ENCODE results near the gene DESI2.
"Not testable (repeated sequence)": the region's sequence is repeated elsewhere in the genome, so short reads cannot be mapped to it uniquely, and the experiment has no call there.

The DESI2 gene

GRCh38 chr1:244654108-244655038, 1.4 kb downstream of the DESI2 start:
- in situ Hi-C loops (cut with MboI; ENCODE audit: low sequenced_read_pairs) = no loop called here

DNA sequence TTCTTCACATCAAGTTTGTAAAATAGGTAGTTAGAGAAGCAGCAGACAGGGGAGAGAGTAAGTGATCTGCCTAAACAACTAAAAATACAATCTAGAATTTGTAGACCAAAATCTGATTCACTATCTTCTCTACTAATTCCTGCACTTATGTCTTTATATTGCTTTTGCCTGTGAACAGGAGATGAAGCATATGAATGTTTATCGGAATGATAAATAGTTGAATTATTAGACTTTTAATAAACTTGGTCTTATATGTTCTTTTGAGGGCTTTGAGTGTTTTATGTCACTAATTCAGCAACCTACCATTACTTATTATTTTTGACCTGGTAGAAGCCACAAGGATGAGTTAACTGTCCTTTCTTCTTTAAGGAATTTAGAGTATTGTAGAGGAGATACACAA, 2.3 kb downstream of the DESI2 start:
- in situ Hi-C loops (cut with MboI; ENCODE audit: low sequenced_read_pairs) = no loop called here

DNA sequence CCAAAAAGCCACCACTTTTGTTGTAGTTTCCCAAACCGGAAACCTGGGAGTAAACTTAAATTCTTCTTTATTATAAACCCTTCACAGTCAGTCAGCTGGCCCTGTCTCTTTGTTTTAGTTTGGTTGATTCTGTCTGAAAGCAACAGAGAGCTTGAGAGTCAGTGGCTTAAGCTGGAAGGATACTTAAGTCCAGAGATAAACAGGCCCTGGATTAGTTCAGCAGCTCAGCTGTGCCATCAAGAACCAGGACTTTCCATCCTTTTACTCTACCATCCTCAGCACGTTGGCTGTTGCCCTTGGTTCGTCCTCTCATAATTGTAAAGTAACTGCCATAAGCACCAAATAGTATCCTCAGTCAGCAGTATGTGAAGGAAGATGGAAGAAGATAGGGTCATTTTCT, 4.5 kb downstream of the DESI2 start:
- in situ Hi-C loops (cut with MboI; ENCODE audit: low sequenced_read_pairs) = no loop called here

DNA sequence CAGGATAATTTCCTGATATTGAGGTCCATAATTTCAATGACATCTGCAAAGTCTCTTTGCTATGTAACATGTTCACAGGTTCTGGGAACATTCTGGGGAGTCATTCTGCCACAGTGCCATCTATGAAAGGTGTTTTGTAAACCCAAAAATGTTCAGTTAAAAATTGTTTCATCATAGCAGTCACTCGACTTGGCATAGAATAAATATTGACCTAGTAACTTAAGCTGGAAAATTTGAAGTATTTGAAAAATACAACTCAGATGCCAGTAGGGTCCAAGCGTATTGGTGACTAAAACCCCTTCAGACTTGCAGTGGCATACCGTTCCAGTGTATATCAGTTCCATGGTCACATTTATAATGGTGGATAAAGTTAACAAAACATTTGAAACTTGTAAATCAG, 6.8 kb downstream of the DESI2 start:
- in situ Hi-C loops (cut with MboI; ENCODE audit: low sequenced_read_pairs) = no loop called here

GRCh38 chr1:244660595-244660994, 7.7 kb downstream of the DESI2 start:
- in situ Hi-C loops (cut with MboI; ENCODE audit: low sequenced_read_pairs) = no loop called here

GRCh38 chr1:244661569-244662312, 8.8 kb downstream of the DESI2 start:
- in situ Hi-C loops (cut with MboI; ENCODE audit: low sequenced_read_pairs) = not testable (repeated sequence)

DNA sequence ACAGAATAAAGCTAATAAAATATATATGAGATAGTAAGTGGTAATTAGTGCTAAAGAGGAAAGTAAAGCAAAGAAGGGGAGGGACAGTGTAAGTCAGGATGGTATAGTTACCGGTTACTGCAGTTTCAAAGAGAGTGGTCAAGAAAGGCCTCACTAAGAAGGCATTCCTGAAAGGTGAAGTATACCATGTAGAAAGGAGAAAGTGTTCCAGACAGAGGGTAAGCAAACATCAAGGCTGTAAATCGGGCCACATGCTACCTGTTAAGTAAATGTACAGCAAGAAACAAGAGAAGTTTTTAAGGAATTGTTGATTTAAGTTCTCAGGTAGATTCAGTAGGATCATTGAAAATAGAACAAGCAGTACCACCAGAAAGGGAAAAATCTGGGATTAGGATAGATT, 9.7 kb downstream of the DESI2 start:
- in situ Hi-C loops (cut with MboI; ENCODE audit: low sequenced_read_pairs) = no loop called here

- in situ Hi-C loops (cut with MboI; ENCODE audit: low sequenced_read_pairs) = no loop called here
Measured at GRCh38 chr1:244664353-244664752, 11.4 kb downstream of the DESI2 start.

- in situ Hi-C loops (cut with MboI; ENCODE audit: low sequenced_read_pairs) = no loop called here
Measured at GRCh38 chr1:244665771-244666217, 12.9 kb downstream of the DESI2 start.

DNA sequence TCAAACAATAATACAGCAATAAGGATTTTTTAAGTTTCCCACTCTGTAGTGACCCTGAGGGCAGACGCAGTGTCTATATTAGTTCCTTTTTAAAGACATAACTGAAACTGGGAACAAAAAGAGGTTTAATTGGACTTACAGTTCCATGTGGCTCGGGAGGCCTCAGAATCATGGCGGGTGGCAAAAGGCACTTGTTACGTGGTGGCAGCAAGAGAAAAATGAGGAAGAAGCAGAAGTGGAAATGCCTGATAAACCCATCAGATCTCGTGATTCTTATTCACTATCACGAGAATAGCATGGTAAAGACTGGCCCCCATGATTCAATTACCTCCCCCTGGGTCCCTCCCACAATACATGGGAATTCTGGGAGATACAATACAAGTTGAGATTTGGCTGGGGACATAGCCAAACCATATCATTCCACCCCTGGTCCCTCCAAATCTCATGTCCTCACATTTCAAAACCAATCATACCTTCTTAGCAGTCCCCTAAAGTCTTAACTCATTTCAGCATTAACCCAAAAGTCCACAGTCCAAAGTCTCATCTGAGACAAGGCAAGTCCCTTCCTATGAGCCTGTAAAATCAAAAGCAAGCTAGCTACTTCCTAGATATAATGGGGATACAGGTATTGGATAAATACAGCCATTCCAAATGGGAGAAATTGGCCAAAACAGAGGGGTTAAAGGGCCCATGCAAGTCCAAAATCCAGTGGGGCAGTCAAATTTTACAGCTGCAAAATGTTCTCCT, 13.9 kb downstream of the DESI2 start:
- in situ Hi-C loops (cut with MboI; ENCODE audit: low sequenced_read_pairs) = not testable (repeated sequence)

DNA sequence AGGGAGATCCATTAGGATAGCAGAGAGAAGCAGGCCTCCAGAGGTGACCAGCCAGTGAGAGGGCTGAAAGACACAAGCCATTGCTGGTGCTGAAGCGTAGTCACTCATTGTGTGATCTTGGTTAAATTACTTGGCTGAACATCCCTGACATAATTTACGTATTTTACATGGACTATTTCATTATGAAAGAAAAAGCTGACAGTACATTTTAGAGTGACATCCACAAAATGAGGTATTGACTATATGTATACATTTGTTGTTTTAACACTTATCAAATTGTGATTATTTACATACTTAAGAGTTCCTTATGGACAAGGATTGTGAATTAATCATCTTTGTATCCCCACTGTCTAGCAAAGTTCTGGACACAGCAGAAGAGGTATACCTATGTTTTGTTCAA, 14.9 kb downstream of the DESI2 start:
- in situ Hi-C loops (cut with MboI; ENCODE audit: low sequenced_read_pairs) = no loop called here

- in situ Hi-C loops (cut with MboI; ENCODE audit: low sequenced_read_pairs) = no loop called here
Measured at GRCh38 chr1:244672946-244673682, 20.2 kb downstream of the DESI2 start.

- in situ Hi-C loops (cut with MboI; ENCODE audit: low sequenced_read_pairs) = no loop called here
Measured at GRCh38 chr1:244674446-244674845, 21.5 kb downstream of the DESI2 start.

DNA sequence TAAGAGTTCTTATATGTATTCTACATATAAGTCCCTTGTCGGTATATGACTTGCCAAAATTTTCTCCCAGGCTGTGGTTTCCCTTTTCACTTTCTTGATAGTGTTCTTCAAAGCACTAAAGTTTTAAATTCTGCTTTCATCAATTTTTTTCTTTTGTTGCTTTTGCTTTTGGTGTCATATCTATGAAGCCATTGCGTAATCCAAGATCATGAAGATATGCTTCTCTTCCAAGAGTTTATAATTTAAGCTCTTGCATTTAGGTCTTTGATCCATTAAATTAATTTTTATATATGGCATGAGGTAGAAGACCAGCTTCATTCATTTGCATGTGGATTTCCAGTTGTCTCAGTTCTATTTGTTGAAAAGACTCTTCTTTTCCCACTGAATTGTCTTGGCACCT, 22.2 kb downstream of the DESI2 start:
- in situ Hi-C loops (cut with MboI; ENCODE audit: low sequenced_read_pairs) = no loop called here

DNA sequence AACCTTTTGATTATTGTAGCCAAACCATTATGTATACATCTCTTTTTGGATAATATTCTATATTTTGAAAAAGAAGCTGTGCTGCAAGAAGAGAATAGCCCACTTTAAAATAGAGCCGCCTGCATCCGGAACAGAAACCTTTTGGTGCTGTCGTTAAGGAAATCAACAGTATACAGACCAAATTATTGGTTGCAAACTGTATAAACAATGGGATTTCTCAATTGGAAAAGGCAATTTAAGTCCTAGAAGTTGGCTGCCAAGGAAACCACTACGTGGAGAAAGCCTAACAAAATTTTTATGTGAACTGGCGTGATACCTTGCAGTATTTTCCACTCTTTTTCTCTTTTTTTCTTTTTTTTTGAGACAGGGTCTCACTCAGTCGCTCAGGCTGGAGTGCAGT, 25.8 kb downstream of the DESI2 start:
- in situ Hi-C loops (cut with MboI; ENCODE audit: low sequenced_read_pairs) = no loop called here

GRCh38 chr1:244680667-244681066, 27.7 kb downstream of the DESI2 start:
- in situ Hi-C loops (cut with MboI; ENCODE audit: low sequenced_read_pairs) = no loop called here

- in situ Hi-C loops (cut with MboI; ENCODE audit: low sequenced_read_pairs) = not testable (repeated sequence)
Measured at GRCh38 chr1:244682087-244682486, 29.2 kb downstream of the DESI2 start.

DNA sequence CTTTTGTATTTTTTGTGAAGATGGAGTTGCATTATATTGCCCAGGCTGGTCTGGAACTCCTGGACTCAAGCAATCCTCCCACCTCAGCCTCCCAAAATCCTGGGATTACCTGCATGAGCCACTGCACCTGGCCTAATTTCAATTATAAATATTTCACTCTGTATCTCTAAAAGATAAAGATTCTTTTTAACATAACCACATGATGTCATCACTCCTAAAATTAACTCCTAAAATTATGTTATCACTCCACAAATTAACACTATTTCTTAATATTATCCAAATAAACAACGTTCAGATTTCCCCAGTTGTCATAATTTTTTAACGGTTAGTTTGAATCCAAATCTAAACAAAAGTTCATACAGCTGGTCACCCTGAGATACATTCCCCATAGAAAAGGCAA, 43.0 kb downstream of the DESI2 start:
- in situ Hi-C loops (cut with MboI; ENCODE audit: low sequenced_read_pairs) = no loop called here

GRCh38 chr1:244699741-244700140, 46.8 kb downstream of the DESI2 start:
- in situ Hi-C loops (cut with MboI; ENCODE audit: low sequenced_read_pairs) = no loop called here

- in situ Hi-C loops (cut with MboI; ENCODE audit: low sequenced_read_pairs) = no loop called here
Measured at GRCh38 chr1:244700808-244701207, 47.9 kb downstream of the DESI2 start.

DNA sequence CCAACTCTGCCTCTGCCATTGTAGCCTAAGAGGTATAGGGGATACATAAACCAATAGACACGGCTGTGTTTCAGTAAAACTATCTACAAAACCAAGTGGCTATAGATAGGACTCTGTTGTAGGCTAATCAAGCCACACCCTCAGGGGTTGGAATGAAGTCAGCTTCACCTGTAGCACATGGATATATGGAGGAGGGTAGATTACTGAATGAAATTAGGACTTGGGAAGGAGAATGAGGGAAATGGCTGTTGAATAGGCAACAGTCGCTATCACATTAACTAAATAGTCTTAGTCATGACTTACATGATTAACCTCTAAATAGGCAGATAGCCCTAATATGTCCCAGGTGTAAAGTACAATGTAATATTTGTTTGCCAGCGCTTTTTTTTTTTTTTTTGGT, 49.7 kb downstream of the DESI2 start:
- in situ Hi-C loops (cut with MboI; ENCODE audit: low sequenced_read_pairs) = no loop called here
